ENCODE data around the gene EVL. TPM values are rescaled to one million over a fixed set of nuclear protein-coding genes. Genes with fewer than 3 reads are reported as not detected.

The EVL gene, protein sequence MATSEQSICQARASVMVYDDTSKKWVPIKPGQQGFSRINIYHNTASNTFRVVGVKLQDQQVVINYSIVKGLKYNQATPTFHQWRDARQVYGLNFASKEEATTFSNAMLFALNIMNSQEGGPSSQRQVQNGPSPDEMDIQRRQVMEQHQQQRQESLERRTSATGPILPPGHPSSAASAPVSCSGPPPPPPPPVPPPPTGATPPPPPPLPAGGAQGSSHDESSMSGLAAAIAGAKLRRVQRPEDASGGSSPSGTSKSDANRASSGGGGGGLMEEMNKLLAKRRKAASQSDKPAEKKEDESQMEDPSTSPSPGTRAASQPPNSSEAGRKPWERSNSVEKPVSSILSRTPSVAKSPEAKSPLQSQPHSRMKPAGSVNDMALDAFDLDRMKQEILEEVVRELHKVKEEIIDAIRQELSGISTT
- total RNA-seq (10 to 100 TPM; 32.2 to 79.4 (median 50.7) TPM), polyA plus RNA-seq (10 to 100 TPM; 26.0 to 47.5 TPM)
- long read RNA-seq, donor 1, transcript EVL-202 (14 exons, 2,353 nt): major isoform, 8 of 31 reads
- long read RNA-seq, donor 1, partial matches to known transcripts: 9 of 31 reads
- long read RNA-seq, donor 1, other reads (novel, unspliced or antisense): 12 of 31 reads
- long read RNA-seq, donor 2, transcript EVL-202 (14 exons, 2,353 nt): major isoform, 6 of 22 reads
- long read RNA-seq, donor 2, partial matches to known transcripts: 8 of 22 reads
- long read RNA-seq, donor 2, other reads (novel, unspliced or antisense): 5 of 22 reads
- long read RNA-seq, donor 3, partial matches to known transcripts: 1 of 7 reads
- long read RNA-seq, donor 3, other reads (novel, unspliced or antisense): 5 of 7 reads

DNA sequence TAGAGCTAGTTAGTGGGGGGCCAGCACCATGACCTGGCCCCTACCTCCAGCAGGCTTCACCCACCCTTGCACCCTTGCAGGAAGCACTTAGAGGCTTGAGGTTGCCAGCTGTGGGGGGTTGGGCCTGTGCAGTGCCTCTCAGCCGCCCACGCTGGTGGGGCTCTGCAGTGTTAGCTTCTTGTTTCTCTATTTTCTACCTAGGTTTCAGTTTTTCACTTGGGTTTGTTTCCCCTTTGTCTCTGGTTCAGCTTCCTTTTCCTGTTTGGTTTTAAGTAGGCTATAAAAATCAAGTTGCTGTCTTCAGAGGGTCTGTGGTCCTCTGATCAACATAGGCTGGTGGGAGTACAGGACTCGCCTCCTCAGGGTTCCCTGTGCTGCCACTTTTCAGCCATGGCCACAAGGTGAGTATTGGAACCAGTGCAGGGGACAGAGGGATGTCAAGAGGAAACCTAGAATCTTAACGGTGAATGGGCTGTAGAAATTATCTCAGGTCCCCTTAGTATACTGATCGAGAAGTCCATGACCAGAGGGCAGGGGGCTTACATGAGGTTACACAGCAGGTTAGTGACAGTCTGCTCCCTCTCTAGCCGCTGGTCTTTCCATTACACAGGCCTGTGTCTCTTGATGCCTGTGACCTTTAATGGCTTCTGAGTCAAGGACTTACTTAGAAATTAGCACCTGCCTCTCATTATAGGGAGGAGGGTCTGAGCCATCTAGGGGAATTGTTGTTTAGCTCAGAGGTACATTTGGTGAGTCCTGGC, at the start of gene EVL:
Gene EVL, plus strand, starts transcription at position 312 of the 761 bp plus-strand sequence. Its CDS starts 79 bp downstream, at position 391.
- Histone ChIP-seq H3K36me3 (no peaks in the 10 kb centered on the region), H3K27me3 (no peaks in the 10 kb centered on the region), H3K4me1 (peaks cover 0 to 84% (median 29%) of the 10 kb centered on the region in 9 donors), H3K27ac (peak within 1 kb of the TSS in 8 of 10 donors; percentile 5 to 93 (median 38)), H3K9me3 (no peaks in the 10 kb centered on the region), H3K4me3 (peak within 1 kb of the TSS in 4 of 10 donors; percentile 8 to 55 (median 16))
- peak in 1 of 2 donors; percentile 26 for DNase-seq
- TF ChIP-seq CTCF (IDR thresholded peaks at IDR 0.05): no peak
- WGBS, 2 donors: 81 to 82% methylated on average over 6 of the region's 6 CpGs
- peak; percentile 30 to 65 (median 50) for ATAC-seq
- intact Hi-C loops (cut with DNase I): no loop called here

- H3K4me1 ChIP-seq: peaks cover 0 to 61% (median 22%) of the 10 kb centered on the region in 9 donors
- WGBS, 2 donors: 84 to 85% methylated on average over 5 of the region's 5 CpGs
- intact Hi-C loops (cut with DNase I): no loop called here
- no peak overlapping the region for H3K27ac ChIP-seq
- H3K27me3 ChIP-seq: no peaks in the 10 kb centered on the region
- ATAC-seq: no peak
- no peaks in the 10 kb centered on the region for H3K9me3 ChIP-seq
- H3K4me3 ChIP-seq: no peak overlapping the region
- no peak for DNase-seq
- no peak for TF ChIP-seq CTCF (IDR thresholded peaks at IDR 0.05)
- no peaks in the 10 kb centered on the region for H3K36me3 ChIP-seq
Observed at GRCh38 chr14:100017553-100017952, 47.7 kb upstream of the EVL start.

DNA sequence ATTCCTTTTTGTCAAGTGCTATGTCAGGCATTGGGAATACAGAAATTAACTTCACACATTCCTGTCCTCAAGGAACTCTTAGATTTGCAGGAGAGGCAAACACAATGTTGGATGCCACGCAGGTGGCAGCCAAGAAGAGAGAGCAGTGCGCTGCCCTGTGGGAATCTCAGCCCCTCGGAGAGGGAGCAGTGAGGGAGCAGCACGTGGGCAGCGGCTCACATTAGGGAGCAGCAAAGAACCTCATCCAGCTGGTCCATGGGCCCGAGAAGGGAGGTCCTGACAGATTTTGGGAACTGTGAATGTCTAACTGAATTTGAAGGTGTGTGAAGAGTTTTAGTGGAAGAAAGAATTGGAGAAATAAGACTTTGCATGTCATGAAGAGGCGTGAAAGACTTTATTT, 47.2 kb upstream of the EVL start:
- no peak for TF ChIP-seq CTCF (IDR thresholded peaks at IDR 0.05)
- WGBS, 2 donors: 89 to 96% methylated on average over 7 of the region's 7 CpGs
- Histone ChIP-seq H3K36me3 (no peaks in the 10 kb centered on the region), H3K9me3 (no peaks in the 10 kb centered on the region), H3K27ac (no peak overlapping the region), H3K4me3 (no peak overlapping the region), H3K27me3 (no peaks in the 10 kb centered on the region), H3K4me1 (peaks cover 0 to 61% (median 23%) of the 10 kb centered on the region in 9 donors)
- ATAC-seq (no peak), DNase-seq (no peak)
- intact Hi-C loops (cut with DNase I): no loop called here

GRCh38 chr14:100018482-100018881, 46.7 kb upstream of the EVL start:
- intact Hi-C loops (cut with DNase I): no loop called here
- H3K4me3 ChIP-seq: no peak overlapping the region
- no peaks in the 10 kb centered on the region for H3K9me3 ChIP-seq
- TF ChIP-seq CTCF (IDR thresholded peaks at IDR 0.05): no peak
- WGBS, 2 donors: 77 to 86% methylated on average over 8 of the region's 8 CpGs
- DNase-seq: no peak
- H3K36me3 ChIP-seq: no peaks in the 10 kb centered on the region
- no peak overlapping the region for H3K27ac ChIP-seq
- no peak for ATAC-seq
- H3K27me3 ChIP-seq: no peaks in the 10 kb centered on the region
- peaks cover 0 to 62% (median 26%) of the 10 kb centered on the region in 9 donors for H3K4me1 ChIP-seq

Data from heart right ventricle (tissue), 16 donors.